ENCODE data around the gene SDHAF3.

SDHAF3 gene

GRCh38 chr7:97224316-97224715 lies 106.8 kb downstream of the SDHAF3 start:
- DNase-seq: no peak

- DNase-seq: no peak
Observed at GRCh38 chr7:97226541-97226940, 109.0 kb downstream of the SDHAF3 start.
